ENCODE results near the gene CASZ1.

CASZ1 gene

DNA sequence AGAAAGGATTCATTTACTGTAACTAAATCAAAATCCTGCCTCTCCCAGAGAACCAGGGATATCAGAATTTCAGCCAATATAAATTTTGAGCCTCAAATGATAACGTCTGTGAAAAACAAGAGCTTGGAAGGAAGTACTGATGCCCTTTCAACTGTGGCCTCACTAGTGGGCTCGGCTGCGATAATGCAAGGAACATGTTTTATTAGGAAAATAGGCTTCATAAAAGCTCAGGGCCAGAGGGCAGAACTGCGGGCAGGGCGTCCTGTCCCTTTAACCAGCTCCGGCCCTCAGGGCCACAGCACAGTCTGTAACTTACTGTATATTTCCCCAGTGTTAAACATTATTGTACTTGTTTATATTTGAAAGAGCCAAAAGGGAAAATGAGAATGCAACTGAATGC lies 199.7 kb downstream of the CASZ1 start:
- DNase-seq, result no peak

DNA sequence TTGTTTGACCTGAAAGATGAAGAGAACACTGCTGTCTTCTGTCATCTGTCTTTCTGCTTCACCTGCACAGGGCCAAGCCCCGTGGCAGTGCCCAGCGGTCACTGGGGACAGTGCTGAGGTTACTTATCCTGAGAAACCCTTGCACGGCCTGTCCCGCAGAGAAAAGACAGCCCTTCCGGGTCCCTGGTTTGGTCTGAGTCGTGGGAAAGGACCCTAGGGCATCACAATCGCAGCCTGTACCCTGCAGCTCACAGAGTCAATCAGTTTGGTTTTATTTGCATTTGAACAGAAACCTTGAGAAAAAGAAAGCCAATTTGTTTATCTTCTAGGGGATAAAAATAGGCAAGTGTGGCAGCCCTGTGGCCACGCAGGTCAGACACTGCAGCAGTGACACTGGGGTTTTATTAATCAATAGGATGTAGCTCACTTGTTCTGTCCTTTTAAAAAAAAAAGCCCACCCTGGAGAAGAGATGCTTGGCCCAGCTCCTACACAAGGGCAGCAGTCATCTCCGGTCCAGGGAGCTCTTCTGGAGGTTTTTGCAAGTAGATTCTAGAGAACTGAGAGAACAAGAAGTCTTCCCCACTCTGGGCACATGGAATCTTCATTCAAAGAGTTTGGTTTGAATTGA lies 201.7 kb downstream of the CASZ1 start:
- no peak for DNase-seq

DNA sequence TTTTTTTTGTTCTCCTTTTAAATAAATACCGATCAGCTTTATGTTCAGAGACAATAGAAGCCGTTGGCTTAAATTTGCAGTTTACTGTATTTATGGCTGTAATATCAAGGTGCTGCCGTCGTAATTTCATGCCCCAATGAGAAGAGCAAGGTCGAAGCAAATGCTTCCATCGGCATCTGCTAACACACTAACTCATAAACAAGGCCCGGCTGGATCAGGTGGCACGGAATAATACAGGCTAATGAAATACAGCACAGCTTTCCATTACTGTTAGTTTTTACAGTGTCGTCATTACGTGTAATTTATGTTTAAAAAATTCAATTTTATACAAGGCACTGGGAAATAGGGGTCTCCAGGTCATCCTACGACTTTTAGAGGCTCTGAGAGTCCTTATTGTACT lies 202.7 kb downstream of the CASZ1 start:
- DNase-seq, result no peak

DNA sequence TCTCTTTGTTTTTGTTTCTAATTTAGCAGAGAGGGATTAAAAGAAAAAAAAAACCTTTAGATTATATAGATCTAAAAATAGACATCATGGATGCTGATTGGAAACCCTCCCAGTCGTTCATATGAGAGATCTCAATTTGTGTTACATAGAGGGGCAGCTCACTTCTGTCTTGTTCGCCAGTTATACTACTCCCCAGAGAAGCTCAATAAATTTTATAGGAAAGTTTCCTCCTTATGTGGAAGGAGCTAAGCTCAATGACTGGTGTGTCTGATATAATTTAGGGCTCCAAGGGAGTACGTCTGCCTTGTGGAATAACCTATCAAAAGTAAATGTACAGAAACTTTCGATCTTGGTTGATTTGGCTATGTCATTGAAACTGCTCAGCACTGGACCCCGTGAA lies 204.1 kb downstream of the CASZ1 start:
- no peak for DNase-seq

DNA sequence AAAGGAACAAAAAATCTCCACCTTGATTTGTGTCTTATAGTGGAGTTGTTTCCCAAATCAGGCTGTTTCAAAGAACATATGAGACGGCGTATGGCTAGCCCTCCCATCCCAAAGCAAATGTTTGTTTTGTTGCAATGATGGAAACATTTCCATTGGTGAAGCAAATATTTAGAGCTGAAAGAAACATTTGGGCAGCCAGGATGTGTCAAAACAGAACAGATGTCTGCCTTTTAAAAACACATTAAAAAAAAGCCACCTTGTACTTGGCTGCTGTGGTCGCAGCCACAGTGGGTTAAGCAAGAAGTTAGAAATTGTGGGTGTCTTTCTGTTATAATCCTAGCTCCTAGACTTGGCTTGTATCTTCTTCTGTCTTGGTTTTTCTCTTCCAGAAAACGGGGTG lies 205.4 kb downstream of the CASZ1 start:
- peak; percentile 50 for DNase-seq

DNA sequence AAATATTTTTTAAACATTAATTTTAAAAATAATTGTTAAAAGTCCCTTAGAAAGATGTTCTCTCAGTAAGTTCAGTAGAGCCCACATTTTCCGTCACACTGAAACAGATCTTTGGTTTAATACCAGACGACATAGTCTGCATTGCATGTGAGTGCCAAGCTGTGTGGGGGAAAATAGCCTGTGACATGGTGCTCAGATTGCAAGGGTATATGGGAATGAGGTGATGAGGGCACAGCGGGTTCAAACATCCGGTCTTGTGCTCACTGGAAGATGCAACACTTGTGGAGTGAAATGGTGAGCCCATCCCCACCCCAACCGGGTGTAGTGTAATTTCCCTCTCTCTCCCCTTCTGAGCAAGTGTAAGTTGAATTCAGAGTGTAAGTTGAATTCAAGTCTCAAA lies 207.4 kb downstream of the CASZ1 start:
- DNase-seq, result no peak

DNA sequence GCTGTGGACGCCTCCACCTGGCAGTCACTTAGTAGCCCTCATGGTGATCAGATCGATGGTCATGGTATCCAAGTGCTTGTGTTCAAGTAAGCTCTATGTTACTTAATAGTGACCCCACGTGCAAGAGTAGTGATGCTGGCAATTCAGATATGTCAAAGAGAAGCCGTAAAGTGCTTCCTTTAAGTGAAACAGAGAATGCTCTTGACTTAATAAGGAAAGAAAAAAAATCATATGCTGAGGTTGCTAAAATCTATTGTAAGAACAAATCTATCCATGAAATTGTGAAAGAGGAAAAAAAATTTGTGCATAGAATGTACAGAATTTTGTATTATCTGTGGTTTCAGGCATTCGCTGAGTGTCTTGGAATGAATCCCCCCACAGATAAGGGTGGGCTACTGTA lies 207.8 kb downstream of the CASZ1 start:
- DNase-seq, result no peak
